ENCODE measurements around the gene RNF103.

The RNF103 gene

DNA sequence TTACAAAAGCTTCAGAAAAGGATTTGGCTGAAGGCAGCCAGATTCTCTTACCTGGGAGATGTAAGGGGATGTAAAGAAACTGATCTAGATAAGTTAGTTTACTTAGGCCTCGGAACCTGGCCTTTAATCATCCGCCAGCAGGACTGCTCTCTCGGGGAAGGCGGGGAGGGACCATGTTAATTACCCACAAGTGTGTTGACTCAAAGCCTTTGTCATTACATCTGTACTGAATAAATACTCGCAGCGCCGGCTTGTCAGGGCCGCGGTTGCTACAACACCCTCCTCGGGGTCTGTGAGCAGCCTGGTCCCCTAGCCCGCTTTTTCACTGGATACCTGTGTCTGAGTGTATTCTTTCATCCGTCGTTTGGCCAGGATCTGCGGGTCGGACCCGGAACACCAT is 67.2 kb downstream of the RNF103 start:
- DNase-seq (ENCODE audit: low read depth), result no peak
- H3K4me3 ChIP-seq (ENCODE audit: low read depth, low read length), result no peak overlapping the region
- TF ChIP-seq, protein P1, sequence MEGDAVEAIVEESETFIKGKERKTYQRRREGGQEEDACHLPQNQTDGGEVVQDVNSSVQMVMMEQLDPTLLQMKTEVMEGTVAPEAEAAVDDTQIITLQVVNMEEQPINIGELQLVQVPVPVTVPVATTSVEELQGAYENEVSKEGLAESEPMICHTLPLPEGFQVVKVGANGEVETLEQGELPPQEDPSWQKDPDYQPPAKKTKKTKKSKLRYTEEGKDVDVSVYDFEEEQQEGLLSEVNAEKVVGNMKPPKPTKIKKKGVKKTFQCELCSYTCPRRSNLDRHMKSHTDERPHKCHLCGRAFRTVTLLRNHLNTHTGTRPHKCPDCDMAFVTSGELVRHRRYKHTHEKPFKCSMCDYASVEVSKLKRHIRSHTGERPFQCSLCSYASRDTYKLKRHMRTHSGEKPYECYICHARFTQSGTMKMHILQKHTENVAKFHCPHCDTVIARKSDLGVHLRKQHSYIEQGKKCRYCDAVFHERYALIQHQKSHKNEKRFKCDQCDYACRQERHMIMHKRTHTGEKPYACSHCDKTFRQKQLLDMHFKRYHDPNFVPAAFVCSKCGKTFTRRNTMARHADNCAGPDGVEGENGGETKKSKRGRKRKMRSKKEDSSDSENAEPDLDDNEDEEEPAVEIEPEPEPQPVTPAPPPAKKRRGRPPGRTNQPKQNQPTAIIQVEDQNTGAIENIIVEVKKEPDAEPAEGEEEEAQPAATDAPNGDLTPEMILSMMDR (IDR thresholded peaks at IDR 0.05; ENCODE audit: low read depth, low read length, missing control alignments), result no peak

Measured in GM12864 (cell line).